NCI-H2171 treated with DMSO at 0.1 percent for 48 hours (cell line): ENCODE results near the gene DTX3L.
"Not testable (repeated sequence)": the region's sequence is repeated elsewhere in the genome, so short reads cannot be mapped to it uniquely, and the experiment has no call there.

Experiments
- DNase-seq: peaks from one replicate; lab custom pipeline; 2025; lab: John Stamatoyannopoulos, UW

DTX3L gene

GRCh38 chr3:122562923-122563716 is 1.0 kb upstream of the DTX3L start:
- DNase-seq, result no peak

GRCh38 chr3:122563717-122564025 is 467 bp upstream of the DTX3L start:
- DNase-seq, result no peak

GRCh38 chr3:122568131-122568530 is 4.0 kb downstream of the DTX3L start:
- DNase-seq, result not testable (repeated sequence)

GRCh38 chr3:122568755-122569154 is 4.6 kb downstream of the DTX3L start:
- DNase-seq, result no peak

- no peak for DNase-seq
These were observed 8.8 kb downstream of the DTX3L start for GRCh38 chr3:122572940-122573412.

- no peak for DNase-seq
These were observed 12.2 kb downstream of the DTX3L start for GRCh38 chr3:122576174-122576940.

- no peak for DNase-seq
These were observed 13.4 kb downstream of the DTX3L start, which contains the start of gene PARP15 for GRCh38 chr3:122577409-122578031. Gene PARP15 (plus strand): TSS chr3:122577650. CDS start chr3:122577668, 18 bp downstream.

GRCh38 chr3:122578069-122578740 is 14.1 kb downstream of the DTX3L start:
- DNase-seq, result no peak

GRCh38 chr3:122580470-122580869 is 16.3 kb downstream of the DTX3L start:
- no peak for DNase-seq

- DNase-seq, result no peak
These were observed 17.5 kb downstream of the DTX3L start for GRCh38 chr3:122581622-122582021.

GRCh38 chr3:122582390-122582789 is 18.3 kb downstream of the DTX3L start:
- DNase-seq, result no peak

- DNase-seq, result no peak
These were observed 22.0 kb downstream of the DTX3L start for GRCh38 chr3:122586098-122586497.

GRCh38 chr3:122586773-122587485 is 22.8 kb downstream of the DTX3L start:
- no peak for DNase-seq

GRCh38 chr3:122587572-122587971 is 23.4 kb downstream of the DTX3L start:
- no peak for DNase-seq

GRCh38 chr3:122589297-122589696 is 25.2 kb downstream of the DTX3L start:
- no peak for DNase-seq

- DNase-seq, result no peak
These were observed 26.5 kb downstream of the DTX3L start for GRCh38 chr3:122590610-122591009.

- DNase-seq, result no peak
These were observed 29.9 kb downstream of the DTX3L start for GRCh38 chr3:122594025-122594424.

- no peak for DNase-seq
These were observed 34.0 kb downstream of the DTX3L start for GRCh38 chr3:122598151-122598550.

GRCh38 chr3:122598556-122598955 is 34.4 kb downstream of the DTX3L start:
- no peak for DNase-seq

GRCh38 chr3:122602011-122602710 is 38.0 kb downstream of the DTX3L start:
- no peak for DNase-seq

- DNase-seq, result no peak
These were observed 38.9 kb downstream of the DTX3L start for GRCh38 chr3:122603056-122603455.
